GM23338 (cell line): ENCODE results near the gene GPD2. TPM values are rescaled to one million over a fixed set of nuclear protein-coding genes. Genes with fewer than 3 reads are reported as not detected.

Source experiments
- ATAC-seq: fragments of 200-7000 bp; cut with Tn5 transposase; 3 replicates; pipeline ENCODE4 v1.9.1; 2020
- DNase-seq: peaks from one replicate; pipeline ENCODE4 v3.0.0-alpha.2; 2015; ENCODE audit warnings: low spot score
- H2AFZ ChIP-seq: fragments of 200-600 bp; sonication (generic); 2 replicates; pipeline ENCODE4 v1.8.0; 2016; ENCODE audit warnings: antibody characterized with exemption, mild to moderate bottlenecking, moderate library complexity
- H3F3A ChIP-seq: fragments of 200-600 bp; sonication (generic); replicated peaks from 2 replicates; pipeline ENCODE4 v1.8.0; 2017; ENCODE audit warnings: antibody characterized with exemption, mixed run types, low read depth
- H3K27ac ChIP-seq: fragments of 200-600 bp; sonication (generic); 2 replicates; pipeline ENCODE4 v1.6.1; 2016; ENCODE audit warnings: low read depth
- H3K27me3 ChIP-seq: fragments of 200-600 bp; sonication (generic); 2 replicates; pipeline ENCODE4 v1.8.0; 2016; ENCODE audit warnings: mild to moderate bottlenecking, mixed run types, moderate library complexity; ENCODE audit not compliant: insufficient read depth
- H3K36me3 ChIP-seq: fragments of 200-600 bp; sonication (generic); 2 replicates; pipeline ENCODE4 v1.8.0; 2016; ENCODE audit warnings: mild to moderate bottlenecking; ENCODE audit not compliant: insufficient read depth
- H3K4me1 ChIP-seq: fragments of 200-600 bp; sonication (generic); 2 replicates; pipeline ENCODE4 v1.8.0; 2016; ENCODE audit warnings: mild to moderate bottlenecking, moderate library complexity; ENCODE audit not compliant: insufficient read depth
- H3K4me2 ChIP-seq: fragments of 200-600 bp; sonication (generic); 2 replicates; pipeline ENCODE4 v1.7.1; 2017; ENCODE audit warnings: mixed run types
- H3K4me3 ChIP-seq: fragments of 200-600 bp; sonication (generic); 2 replicates; pipeline ENCODE4 v1.6.1; 2016; ENCODE audit warnings: mixed run types
- H3K79me2 ChIP-seq: fragments of 200-600 bp; sonication (generic); replicated peaks from 2 replicates; pipeline ENCODE4 v1.8.0; 2017; ENCODE audit warnings: mild to moderate bottlenecking; ENCODE audit not compliant: insufficient read depth
- H3K9me2 ChIP-seq: fragments of 200-600 bp; sonication (generic); 2 replicates; pipeline ENCODE4 v1.8.0; 2017; ENCODE audit not compliant: insufficient read depth
- H4K20me1 ChIP-seq: fragments of 200-600 bp; sonication (generic); replicated peaks from 2 replicates; pipeline ENCODE4 v1.8.0; 2017; ENCODE audit warnings: mild to moderate bottlenecking; ENCODE audit not compliant: insufficient read depth
- H3K27ac Mint-ChIP-seq: 2 replicates; pipeline ENCODE4 v1.8.0; 2020; ENCODE audit warnings: inconsistent platforms, mild to moderate bottlenecking, moderate library complexity, mixed read lengths
- H3K27me3 Mint-ChIP-seq: 3 replicates; pipeline ENCODE4 v1.8.0; 2022; ENCODE audit warnings: low read depth, mild to moderate bottlenecking, moderate library complexity, mixed read lengths, inconsistent platforms; ENCODE audit not compliant: insufficient read depth, poor library complexity
- H3K36me3 Mint-ChIP-seq: 3 replicates; pipeline ENCODE4 v1.8.0; 2021; ENCODE audit warnings: low read depth, mild to moderate bottlenecking, inconsistent platforms, moderate library complexity, mixed read lengths
- H3K4me1 Mint-ChIP-seq: 3 replicates; pipeline ENCODE4 v1.8.0; 2020; ENCODE audit warnings: mild to moderate bottlenecking, inconsistent platforms, mixed read lengths
- H3K4me3 Mint-ChIP-seq: 3 replicates; pipeline ENCODE4 v1.8.0; 2021; ENCODE audit warnings: moderate library complexity, mild to moderate bottlenecking, inconsistent platforms, mixed read lengths
- H3K9me3 Mint-ChIP-seq: 3 replicates; pipeline ENCODE4 v1.8.0; 2020; ENCODE audit warnings: moderate library complexity, mild to moderate bottlenecking, inconsistent platforms, mixed read lengths
- CREB1 ChIP-seq: fragments of 250-450 bp; sonication (Bioruptor Pico); IDR thresholded peaks from 2 replicates; pipeline ENCODE4 v1.5.0; 2020; ENCODE audit warnings: low read depth, mild to moderate bottlenecking, moderate library complexity
- EZH2phosphoT487 ChIP-seq: fragments of 200-600 bp; sonication (generic); IDR thresholded peaks from one replicate; pipeline ENCODE4 v1.8.1; 2018; ENCODE audit warnings: antibody characterized with exemption; ENCODE audit not compliant: unreplicated experiment
- JUNB ChIP-seq: IDR thresholded peaks from one replicate; pipeline ENCODE4 v1.6.1; 2016; ENCODE audit warnings: antibody characterized with exemption; ENCODE audit not compliant: unreplicated experiment
- NANOG ChIP-seq: IDR thresholded peaks from 2 replicates; pipeline ENCODE4 v1.6.1; 2016; ENCODE audit warnings: antibody characterized with exemption, borderline replicate concordance
- POLR2AphosphoS5 ChIP-seq: IDR thresholded peaks from 2 replicates; pipeline ENCODE4 v1.6.1; 2016; ENCODE audit warnings: antibody characterized with exemption, low read depth
- ZNF114 ChIP-seq: fragments of 250-450 bp; sonication (Bioruptor Pico); IDR thresholded peaks from 2 replicates; pipeline ENCODE4 v1.5.0; 2020; ENCODE audit warnings: mild to moderate bottlenecking, moderate library complexity
- ZNF331 ChIP-seq: fragments of 250-450 bp; sonication (Bioruptor Pico); IDR thresholded peaks from 2 replicates; pipeline ENCODE4 v1.5.0; 2020; ENCODE audit warnings: low read depth, mild to moderate bottlenecking, moderate library complexity
- polyA plus RNA-seq: library from polyadenylated mRNA; unstranded; fragments of >200 nt; fragmentation: Nextera tagmentation; extraction: Ambion mirVana; gene quantifications from 2 replicates; pipeline ENCODE4 v1.2.1, GENCODE V29; 2016
- total RNA-seq: library from RNA; depleted of rRNA; stranded (reverse); fragments of >200 nt; shearing (Covaris generic); gene quantifications from 2 replicates; pipeline ENCODE4 v1.2.3, GENCODE V29; 2014
- TF ChIP-seq, protein P1 (sequence below): fragments of 250-450 bp; sonication (Bioruptor Pico); IDR thresholded peaks from 2 replicates; pipeline ENCODE4 v1.5.0; 2020; ENCODE audit warnings: mild to moderate bottlenecking, moderate library complexity
- TF ChIP-seq, protein P2 (sequence below): IDR thresholded peaks from 2 replicates; pipeline ENCODE4 v1.6.1; 2016; ENCODE audit warnings: antibody characterized with exemption

Gene GPD2
- total and polyA plus RNA-seq, 2 experiments from 2014 or later: 9.4 to 67.4 TPM

DNA sequence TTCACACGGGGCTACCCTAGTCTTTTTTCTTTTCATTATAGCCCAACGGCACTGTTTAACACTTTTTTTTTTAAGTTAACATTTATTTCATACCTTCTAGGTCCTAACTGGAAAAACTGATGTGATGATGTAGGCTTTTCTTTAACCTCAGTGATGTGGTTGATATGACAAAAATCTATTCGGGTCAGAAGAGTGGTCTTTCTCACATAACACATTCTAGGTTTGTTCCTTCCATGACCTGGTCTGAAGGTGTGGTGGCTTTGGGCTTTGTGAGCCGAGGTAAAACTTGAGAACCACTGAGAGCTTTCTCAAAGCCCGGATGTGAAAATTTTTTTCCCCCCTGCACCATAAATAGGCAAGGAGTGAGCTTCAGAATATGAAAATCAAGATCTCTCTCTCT, 44.2 kb downstream of the GPD2 start (continued):
- TF ChIP-seq, protein P1, sequence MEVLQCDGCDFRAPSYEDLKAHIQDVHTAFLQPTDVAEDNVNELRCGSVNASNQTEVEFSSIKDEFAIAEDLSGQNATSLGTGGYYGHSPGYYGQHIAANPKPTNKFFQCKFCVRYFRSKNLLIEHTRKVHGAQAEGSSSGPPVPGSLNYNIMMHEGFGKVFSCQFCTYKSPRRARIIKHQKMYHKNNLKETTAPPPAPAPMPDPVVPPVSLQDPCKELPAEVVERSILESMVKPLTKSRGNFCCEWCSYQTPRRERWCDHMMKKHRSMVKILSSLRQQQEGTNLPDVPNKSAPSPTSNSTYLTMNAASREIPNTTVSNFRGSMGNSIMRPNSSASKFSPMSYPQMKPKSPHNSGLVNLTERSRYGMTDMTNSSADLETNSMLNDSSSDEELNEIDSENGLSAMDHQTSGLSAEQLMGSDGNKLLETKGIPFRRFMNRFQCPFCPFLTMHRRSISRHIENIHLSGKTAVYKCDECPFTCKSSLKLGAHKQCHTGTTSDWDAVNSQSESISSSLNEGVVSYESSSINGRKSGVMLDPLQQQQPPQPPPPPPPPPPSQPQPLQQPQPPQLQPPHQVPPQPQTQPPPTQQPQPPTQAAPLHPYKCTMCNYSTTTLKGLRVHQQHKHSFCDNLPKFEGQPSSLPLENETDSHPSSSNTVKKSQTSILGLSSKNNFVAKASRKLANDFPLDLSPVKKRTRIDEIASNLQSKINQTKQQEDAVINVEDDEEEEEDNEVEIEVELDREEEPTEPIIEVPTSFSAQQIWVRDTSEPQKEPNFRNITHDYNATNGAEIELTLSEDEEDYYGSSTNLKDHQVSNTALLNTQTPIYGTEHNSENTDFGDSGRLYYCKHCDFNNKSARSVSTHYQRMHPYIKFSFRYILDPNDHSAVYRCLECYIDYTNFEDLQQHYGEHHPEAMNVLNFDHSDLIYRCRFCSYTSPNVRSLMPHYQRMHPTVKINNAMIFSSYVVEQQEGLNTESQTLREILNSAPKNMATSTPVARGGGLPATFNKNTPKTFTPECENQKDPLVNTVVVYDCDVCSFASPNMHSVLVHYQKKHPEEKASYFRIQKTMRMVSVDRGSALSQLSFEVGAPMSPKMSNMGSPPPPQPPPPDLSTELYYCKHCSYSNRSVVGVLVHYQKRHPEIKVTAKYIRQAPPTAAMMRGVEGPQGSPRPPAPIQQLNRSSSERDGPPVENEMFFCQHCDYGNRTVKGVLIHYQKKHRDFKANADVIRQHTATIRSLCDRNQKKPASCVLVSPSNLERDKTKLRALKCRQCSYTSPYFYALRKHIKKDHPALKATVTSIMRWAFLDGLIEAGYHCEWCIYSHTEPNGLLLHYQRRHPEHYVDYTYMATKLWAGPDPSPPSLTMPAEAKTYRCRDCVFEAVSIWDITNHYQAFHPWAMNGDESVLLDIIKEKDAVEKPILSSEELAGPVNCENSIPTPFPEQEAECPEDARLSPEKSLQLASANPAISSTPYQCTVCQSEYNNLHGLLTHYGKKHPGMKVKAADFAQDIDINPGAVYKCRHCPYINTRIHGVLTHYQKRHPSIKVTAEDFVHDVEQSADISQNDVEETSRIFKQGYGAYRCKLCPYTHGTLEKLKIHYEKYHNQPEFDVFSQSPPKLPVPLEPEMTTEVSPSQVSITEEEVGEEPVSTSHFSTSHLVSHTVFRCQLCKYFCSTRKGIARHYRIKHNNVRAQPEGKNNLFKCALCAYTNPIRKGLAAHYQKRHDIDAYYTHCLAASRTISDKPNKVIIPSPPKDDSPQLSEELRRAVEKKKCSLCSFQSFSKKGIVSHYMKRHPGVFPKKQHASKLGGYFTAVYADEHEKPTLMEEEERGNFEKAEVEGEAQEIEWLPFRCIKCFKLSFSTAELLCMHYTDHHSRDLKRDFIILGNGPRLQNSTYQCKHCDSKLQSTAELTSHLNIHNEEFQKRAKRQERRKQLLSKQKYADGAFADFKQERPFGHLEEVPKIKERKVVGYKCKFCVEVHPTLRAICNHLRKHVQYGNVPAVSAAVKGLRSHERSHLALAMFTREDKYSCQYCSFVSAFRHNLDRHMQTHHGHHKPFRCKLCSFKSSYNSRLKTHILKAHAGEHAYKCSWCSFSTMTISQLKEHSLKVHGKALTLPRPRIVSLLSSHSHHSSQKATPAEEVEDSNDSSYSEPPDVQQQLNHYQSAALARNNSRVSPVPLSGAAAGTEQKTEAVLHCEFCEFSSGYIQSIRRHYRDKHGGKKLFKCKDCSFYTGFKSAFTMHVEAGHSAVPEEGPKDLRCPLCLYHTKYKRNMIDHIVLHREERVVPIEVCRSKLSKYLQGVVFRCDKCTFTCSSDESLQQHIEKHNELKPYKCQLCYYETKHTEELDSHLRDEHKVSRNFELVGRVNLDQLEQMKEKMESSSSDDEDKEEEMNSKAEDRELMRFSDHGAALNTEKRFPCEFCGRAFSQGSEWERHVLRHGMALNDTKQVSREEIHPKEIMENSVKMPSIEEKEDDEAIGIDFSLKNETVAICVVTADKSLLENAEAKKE: no peak
- no peak for TF ChIP-seq NANOG

DNA sequence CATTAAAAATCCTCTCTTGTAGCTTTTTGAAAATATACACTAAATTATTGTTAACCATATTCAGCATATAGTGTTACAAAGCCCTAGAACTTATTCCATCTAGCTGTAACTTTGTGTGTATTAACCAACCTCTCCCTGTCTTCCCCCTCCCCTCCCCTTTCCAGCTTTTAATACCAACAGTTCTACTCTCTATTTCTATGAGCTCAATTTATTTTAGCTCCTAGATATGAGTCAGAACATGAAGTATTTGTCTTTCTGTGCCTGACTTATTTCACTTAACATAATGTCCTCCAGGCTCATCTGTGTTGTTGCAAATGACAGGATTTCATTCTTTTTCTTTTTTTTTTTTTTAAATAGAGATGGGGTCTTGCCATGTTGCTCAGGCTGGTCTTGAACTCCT, 45.1 kb downstream of the GPD2 start:
- no peak overlapping the region for H2AFZ ChIP-seq
- no peaks in the 10 kb centered on the region for H3K27me3 ChIP-seq
- DNase-seq: no peak
- Mint-ChIP-seq H3K27ac (no peak overlapping the region), H3K27me3 (peaks cover 2% of the 10 kb centered on the region), H3K4me1 (peaks cover 17% of the 10 kb centered on the region), H3K36me3 (no peaks in the 10 kb centered on the region; the same call in 2 of the 3 replicates), H3K9me3 (no peaks in the 10 kb centered on the region), H3K4me3 (no peak overlapping the region)
- no peak for ATAC-seq
- no peaks in the 10 kb centered on the region for H3K9me2 ChIP-seq
- no peak overlapping the region for H3K27ac ChIP-seq
- H4K20me1 ChIP-seq: no peaks in the 10 kb centered on the region
- H3K36me3 ChIP-seq: no peaks in the 10 kb centered on the region
- H3K4me2 ChIP-seq: no peak overlapping the region
- no peak overlapping the region for H3K4me3 ChIP-seq
- H3K4me1 ChIP-seq: no peaks in the 10 kb centered on the region
- H3F3A ChIP-seq: no peaks in the 10 kb centered on the region
- no peaks in the 10 kb centered on the region for H3K79me2 ChIP-seq
- TF ChIP-seq ZNF114 (CRISPR knock-in tag) (no peak), CREB1 (no peak), POLR2AphosphoS5 (no peak), JUNB (no peak), EZH2phosphoT487 (no peak), NANOG (no peak), ZNF331 (CRISPR knock-in tag) (no peak)
- TF ChIP-seq, protein P2, sequence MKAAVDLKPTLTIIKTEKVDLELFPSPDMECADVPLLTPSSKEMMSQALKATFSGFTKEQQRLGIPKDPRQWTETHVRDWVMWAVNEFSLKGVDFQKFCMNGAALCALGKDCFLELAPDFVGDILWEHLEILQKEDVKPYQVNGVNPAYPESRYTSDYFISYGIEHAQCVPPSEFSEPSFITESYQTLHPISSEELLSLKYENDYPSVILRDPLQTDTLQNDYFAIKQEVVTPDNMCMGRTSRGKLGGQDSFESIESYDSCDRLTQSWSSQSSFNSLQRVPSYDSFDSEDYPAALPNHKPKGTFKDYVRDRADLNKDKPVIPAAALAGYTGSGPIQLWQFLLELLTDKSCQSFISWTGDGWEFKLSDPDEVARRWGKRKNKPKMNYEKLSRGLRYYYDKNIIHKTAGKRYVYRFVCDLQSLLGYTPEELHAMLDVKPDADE: no peak
- TF ChIP-seq, protein P1: no peak
